GM23338 (cell line): ENCODE data around the gene NRIP1.

Experiments
- CREB1 ChIP-seq: fragments of 250-450 bp; sonication (Bioruptor Pico); IDR thresholded peaks from 2 replicates; pipeline ENCODE4 v1.5.0; 2020; ENCODE audit warnings: low read depth, mild to moderate bottlenecking, moderate library complexity
- JUNB ChIP-seq: IDR thresholded peaks from one replicate; pipeline ENCODE4 v1.6.1; 2016; ENCODE audit warnings: antibody characterized with exemption; ENCODE audit not compliant: unreplicated experiment
- POLR2AphosphoS5 ChIP-seq: IDR thresholded peaks from 2 replicates; pipeline ENCODE4 v1.6.1; 2016; ENCODE audit warnings: antibody characterized with exemption, low read depth
- TF ChIP-seq, protein P1 (sequence below), 2 experiments: fragments of 200-600 bp in 1 of 2; sonication (generic) in 1 of 2; conservative IDR thresholded peaks; 2 replicates each; pipeline versions ENCODE4 v1.5.1 to v1.6.1; 2016 to 2017; ENCODE audit warnings: antibody characterized with exemption in 2 of 2, low read depth in 2 of 2, mild to moderate bottlenecking in 2 of 2, moderate library complexity in 1 of 2
- TF ChIP-seq, protein P2 (sequence below): IDR thresholded peaks from one replicate; pipeline ENCODE4 v1.6.1; 2018; ENCODE audit warnings: antibody characterized with exemption; ENCODE audit not compliant: unreplicated experiment

DNA sequence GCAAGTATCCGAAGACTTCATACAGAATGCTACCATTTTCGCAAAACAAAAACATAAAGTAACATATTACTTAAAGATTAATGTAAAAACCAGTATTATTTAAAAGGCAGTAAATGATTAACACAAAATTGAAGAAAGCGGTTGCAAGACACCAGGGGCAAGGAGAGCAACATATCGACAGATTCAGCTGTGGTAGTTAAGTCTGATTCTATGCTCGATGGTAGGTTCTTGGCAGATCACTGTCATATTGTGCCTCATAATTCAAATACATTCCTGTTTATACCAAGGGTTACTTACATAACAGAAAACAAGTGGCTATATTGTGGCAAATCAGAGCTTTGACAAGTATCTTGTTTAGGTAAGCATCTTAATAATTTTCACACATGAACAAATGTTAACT lies 37.7 kb downstream of the NRIP1 start:
- TF ChIP-seq, protein P1, sequence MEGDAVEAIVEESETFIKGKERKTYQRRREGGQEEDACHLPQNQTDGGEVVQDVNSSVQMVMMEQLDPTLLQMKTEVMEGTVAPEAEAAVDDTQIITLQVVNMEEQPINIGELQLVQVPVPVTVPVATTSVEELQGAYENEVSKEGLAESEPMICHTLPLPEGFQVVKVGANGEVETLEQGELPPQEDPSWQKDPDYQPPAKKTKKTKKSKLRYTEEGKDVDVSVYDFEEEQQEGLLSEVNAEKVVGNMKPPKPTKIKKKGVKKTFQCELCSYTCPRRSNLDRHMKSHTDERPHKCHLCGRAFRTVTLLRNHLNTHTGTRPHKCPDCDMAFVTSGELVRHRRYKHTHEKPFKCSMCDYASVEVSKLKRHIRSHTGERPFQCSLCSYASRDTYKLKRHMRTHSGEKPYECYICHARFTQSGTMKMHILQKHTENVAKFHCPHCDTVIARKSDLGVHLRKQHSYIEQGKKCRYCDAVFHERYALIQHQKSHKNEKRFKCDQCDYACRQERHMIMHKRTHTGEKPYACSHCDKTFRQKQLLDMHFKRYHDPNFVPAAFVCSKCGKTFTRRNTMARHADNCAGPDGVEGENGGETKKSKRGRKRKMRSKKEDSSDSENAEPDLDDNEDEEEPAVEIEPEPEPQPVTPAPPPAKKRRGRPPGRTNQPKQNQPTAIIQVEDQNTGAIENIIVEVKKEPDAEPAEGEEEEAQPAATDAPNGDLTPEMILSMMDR (conservative IDR thresholded peaks at IDR 0.05; ENCODE audit: low read depth in 2 of 2), result no peak
- TF ChIP-seq, protein P2, sequence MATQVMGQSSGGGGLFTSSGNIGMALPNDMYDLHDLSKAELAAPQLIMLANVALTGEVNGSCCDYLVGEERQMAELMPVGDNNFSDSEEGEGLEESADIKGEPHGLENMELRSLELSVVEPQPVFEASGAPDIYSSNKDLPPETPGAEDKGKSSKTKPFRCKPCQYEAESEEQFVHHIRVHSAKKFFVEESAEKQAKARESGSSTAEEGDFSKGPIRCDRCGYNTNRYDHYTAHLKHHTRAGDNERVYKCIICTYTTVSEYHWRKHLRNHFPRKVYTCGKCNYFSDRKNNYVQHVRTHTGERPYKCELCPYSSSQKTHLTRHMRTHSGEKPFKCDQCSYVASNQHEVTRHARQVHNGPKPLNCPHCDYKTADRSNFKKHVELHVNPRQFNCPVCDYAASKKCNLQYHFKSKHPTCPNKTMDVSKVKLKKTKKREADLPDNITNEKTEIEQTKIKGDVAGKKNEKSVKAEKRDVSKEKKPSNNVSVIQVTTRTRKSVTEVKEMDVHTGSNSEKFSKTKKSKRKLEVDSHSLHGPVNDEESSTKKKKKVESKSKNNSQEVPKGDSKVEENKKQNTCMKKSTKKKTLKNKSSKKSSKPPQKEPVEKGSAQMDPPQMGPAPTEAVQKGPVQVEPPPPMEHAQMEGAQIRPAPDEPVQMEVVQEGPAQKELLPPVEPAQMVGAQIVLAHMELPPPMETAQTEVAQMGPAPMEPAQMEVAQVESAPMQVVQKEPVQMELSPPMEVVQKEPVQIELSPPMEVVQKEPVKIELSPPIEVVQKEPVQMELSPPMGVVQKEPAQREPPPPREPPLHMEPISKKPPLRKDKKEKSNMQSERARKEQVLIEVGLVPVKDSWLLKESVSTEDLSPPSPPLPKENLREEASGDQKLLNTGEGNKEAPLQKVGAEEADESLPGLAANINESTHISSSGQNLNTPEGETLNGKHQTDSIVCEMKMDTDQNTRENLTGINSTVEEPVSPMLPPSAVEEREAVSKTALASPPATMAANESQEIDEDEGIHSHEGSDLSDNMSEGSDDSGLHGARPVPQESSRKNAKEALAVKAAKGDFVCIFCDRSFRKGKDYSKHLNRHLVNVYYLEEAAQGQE, result no peak
- TF ChIP-seq CREB1 (CRISPR knock-in tag) (no peak), POLR2AphosphoS5 (no peak), JUNB (no peak)
